Renal cortical epithelial cell (primary cell): Measurements from ENCODE around the gene ASB14. TPM values are rescaled to one million over a fixed set of nuclear protein-coding genes. Genes with fewer than 3 reads are reported as not detected.
"Not testable (repeated sequence)": the region's sequence is repeated elsewhere in the genome, so short reads cannot be mapped to it uniquely, and the experiment has no call there.

ENCODE experiments used
- DNase-seq: peaks from one replicate; pipeline ENCODE4 v3.0.0-alpha.2; 2011; ENCODE audit warnings: low read depth
- total RNA-seq: library from RNA; depleted of rRNA; stranded (reverse); fragments of >200 nt; gene quantifications from 2 replicates; pipeline ENCODE4 v1.2.3, GENCODE V29; 2014

Gene ASB14
- total RNA-seq, result 0.17 TPM in 1 of 2 replicates, not detected in the other

- no peak for DNase-seq
These were observed at the start of gene ASB14 for GRCh38 chr3:57292159-57292896. ASB14 (minus strand) TSS chr3:57292685; CDS start chr3:57292033, 652 bp downstream.

GRCh38 chr3:57339071-57339642, 46.7 kb upstream of the ASB14 start:
- DNase-seq, result not testable (repeated sequence)

- DNase-seq, result not testable (repeated sequence)
These were observed 46.0 kb upstream of the ASB14 start for GRCh38 chr3:57338272-57339070.

GRCh38 chr3:57335283-57335938, 42.9 kb upstream of the ASB14 start:
- DNase-seq, result no peak

GRCh38 chr3:57331078-57331610, 38.7 kb upstream of the ASB14 start:
- no peak for DNase-seq

- DNase-seq, result not testable (repeated sequence)
These were observed 34.0 kb upstream of the ASB14 start for GRCh38 chr3:57326498-57326897.

GRCh38 chr3:57314204-57314603, 21.7 kb upstream of the ASB14 start:
- no peak for DNase-seq

- no peak for DNase-seq
These were observed 17.4 kb upstream of the ASB14 start for GRCh38 chr3:57309769-57310360.

GRCh38 chr3:57303520-57303919, 11.0 kb upstream of the ASB14 start:
- peak; percentile 14 for DNase-seq

GRCh38 chr3:57298041-57298440, 5.6 kb upstream of the ASB14 start:
- DNase-seq, result peak; percentile 88

- DNase-seq, result no peak
These were observed 527 bp upstream of the ASB14 start for GRCh38 chr3:57292897-57293526.

- no peak for DNase-seq
These were observed 4.1 kb downstream of the ASB14 start for GRCh38 chr3:57288403-57288802.

GRCh38 chr3:57287205-57287604, 5.3 kb downstream of the ASB14 start:
- no peak for DNase-seq

GRCh38 chr3:57283334-57283733, 9.2 kb downstream of the ASB14 start:
- DNase-seq, result no peak

- DNase-seq, result peak; percentile 7
These were observed 10.8 kb downstream of the ASB14 start for GRCh38 chr3:57281715-57282114.

GRCh38 chr3:57279685-57280084, 12.8 kb downstream of the ASB14 start:
- DNase-seq, result no peak

- DNase-seq, result no peak
These were observed 14.2 kb downstream of the ASB14 start for GRCh38 chr3:57278237-57278636.

GRCh38 chr3:57275393-57275792, 17.1 kb downstream of the ASB14 start:
- no peak for DNase-seq

- peak; percentile 7 for DNase-seq
These were observed 17.6 kb downstream of the ASB14 start for GRCh38 chr3:57274845-57275244.

GRCh38 chr3:57268416-57268815, 24.1 kb downstream of the ASB14 start:
- no peak for DNase-seq

- no peak for DNase-seq
These were observed 30.6 kb downstream of the ASB14 start for GRCh38 chr3:57261929-57262328.
